CD14-positive monocyte (primary cell): ENCODE data around the gene KIF5B. TPM values are rescaled to one million over a fixed set of nuclear protein-coding genes. Genes with fewer than 3 reads are reported as not detected.
A peak's percentile ranks its signal among the peaks of the same experiment; 100 is the strongest.

Experiments used
- DNase-seq, 3 donors: peaks; one replicate each; pipeline ENCODE4 v3.0.0-alpha.2; 2011 to 2022
- H2AFZ ChIP-seq: 2 replicates; pipeline ENCODE4 v1.6.0; 2012; ENCODE audit warnings: mild to moderate bottlenecking, low read depth, low read length, inconsistent platforms; ENCODE audit not compliant: insufficient read depth, poor library complexity, severe bottlenecking
- H3K27ac ChIP-seq, 2 donors: 1 replicate in 1 of 2; 2 replicates in 1 of 2; pipeline ENCODE4 v1.5.1; 2012 to 2013; ENCODE audit warnings: low read length in 2 of 2, control low read depth in 1 of 2, inconsistent platforms in 1 of 2, low read depth in 1 of 2, mild to moderate bottlenecking in 1 of 2
- H3K27me3 ChIP-seq, 2 donors: one replicate each; pipeline versions ENCODE4 v1.6.0 to v1.6.1; 2011 to 2013; ENCODE audit warnings: low read length in 2 of 2; ENCODE audit not compliant: control insufficient read depth in 2 of 2, insufficient read depth in 2 of 2
- H3K36me3 ChIP-seq, 2 donors: replicated peaks in 1 of 2; 1 replicate in 1 of 2; 2 replicates in 1 of 2; pipeline versions ENCODE4 v1.5.1 to v1.6.1; 2012 to 2013; ENCODE audit warnings: low read length in 2 of 2, control low read depth in 1 of 2, inconsistent platforms in 1 of 2, mild to moderate bottlenecking in 1 of 2; ENCODE audit not compliant: insufficient read depth in 2 of 2, control insufficient read depth in 1 of 2
- H3K4me1 ChIP-seq, 2 donors: 1 replicate in 1 of 2; 2 replicates in 1 of 2; pipeline versions ENCODE4 v1.5.1 to v1.6.1; 2012 to 2013; ENCODE audit warnings: low read length in 2 of 2, control low read depth in 1 of 2, inconsistent platforms in 1 of 2, mild to moderate bottlenecking in 1 of 2, moderate library complexity in 1 of 2; ENCODE audit not compliant: insufficient read depth in 2 of 2, control insufficient read depth in 1 of 2
- H3K4me2 ChIP-seq: replicated peaks from 2 replicates; pipeline ENCODE3; 2012; ENCODE audit warnings: low read length, moderate library complexity, mild to moderate bottlenecking; ENCODE audit not compliant: poor library complexity, severe bottlenecking; ENCODE audit errors: extremely low read depth
- H3K4me3 ChIP-seq, 3 experiments: fragments of 200-600 bp in 1 of 3; sonication (generic) in 1 of 3; replicated peaks in 1 of 3; 1 replicate in 2 of 3; 2 replicates in 1 of 3; pipeline ENCODE4 v1.5.1; 2011 to 2013; ENCODE audit warnings: low read length in 3 of 3, mild to moderate bottlenecking in 3 of 3, control low read depth in 2 of 3, low read depth in 2 of 3, inconsistent platforms in 1 of 3, moderate library complexity in 1 of 3
- H3K79me2 ChIP-seq: 2 replicates; pipeline ENCODE4 v1.6.0; 2012; ENCODE audit warnings: mild to moderate bottlenecking, control low read depth, inconsistent platforms, low read length, moderate library complexity; ENCODE audit not compliant: insufficient read depth
- H3K9ac ChIP-seq: 2 replicates; pipeline ENCODE4 v1.6.0; 2017; ENCODE audit warnings: low read length, mild to moderate bottlenecking; ENCODE audit not compliant: insufficient read depth, poor library complexity, severe bottlenecking
- H3K9me3 ChIP-seq, 2 donors: replicated peaks in 1 of 2; 1 replicate in 1 of 2; 2 replicates in 1 of 2; pipeline versions ENCODE4 v1.5.1 to v1.6.1; 2012 to 2013; ENCODE audit warnings: low read length in 2 of 2, control low read depth in 1 of 2; ENCODE audit not compliant: control insufficient read depth in 1 of 2, insufficient read depth in 1 of 2
- H4K20me1 ChIP-seq: 2 replicates; pipeline ENCODE4 v1.6.0; 2012; ENCODE audit warnings: mild to moderate bottlenecking, low read length, control low read depth, moderate library complexity; ENCODE audit not compliant: insufficient read depth
- H3K27ac Mint-ChIP-seq, 7 donors: one replicate each; pipeline ENCODE4 v1.8.0; 2020; ENCODE audit warnings: mild to moderate bottlenecking in 7 of 7, mixed read lengths in 7 of 7, moderate library complexity in 6 of 7, inconsistent platforms in 2 of 7
- H3K27me3 Mint-ChIP-seq, 3 donors: one replicate each; pipeline ENCODE4 v1.8.0; 2021 to 2022; ENCODE audit warnings: low read depth in 3 of 3, mild to moderate bottlenecking in 3 of 3, mixed read lengths in 3 of 3, moderate library complexity in 3 of 3, inconsistent platforms in 1 of 3
- H3K36me3 Mint-ChIP-seq, 2 donors: one replicate each; pipeline ENCODE4 v1.8.0; 2020; ENCODE audit warnings: mixed read lengths in 2 of 2, inconsistent platforms in 1 of 2, mild to moderate bottlenecking in 1 of 2
- H3K4me1 Mint-ChIP-seq: one replicate; pipeline ENCODE4 v1.8.0; 2020; ENCODE audit warnings: mild to moderate bottlenecking, mixed read lengths
- H3K4me3 Mint-ChIP-seq, 2 donors: one replicate each; pipeline ENCODE4 v1.8.0; 2020; ENCODE audit warnings: mild to moderate bottlenecking in 2 of 2, mixed read lengths in 2 of 2, moderate library complexity in 1 of 2
- H3K9me3 Mint-ChIP-seq, 7 donors: one replicate each; pipeline ENCODE4 v1.8.0; 2020 to 2022; ENCODE audit warnings: mixed read lengths in 7 of 7, mild to moderate bottlenecking in 6 of 7, moderate library complexity in 6 of 7, inconsistent platforms in 2 of 7
- CTCF ChIP-seq: fragments of 200-600 bp; IDR thresholded peaks from one replicate; pipeline ENCODE4 v1.8.0; 2022; ENCODE audit warnings: antibody characterized with exemption, mild to moderate bottlenecking
- WGBS: methylation state at CpG from one replicate; pipeline ENCODE4 v1.1.5; 2013; ENCODE audit warnings: missing lambda C conversion rate; ENCODE audit not compliant: insufficient coverage; 5-methylcytosine and 5-hydroxymethylcytosine counted together
- intact Hi-C, 2 donors: fragments of 100-400 bp; cut with micrococcal nuclease; formaldehyde crosslinking; loops; one replicate each; pipeline versions ENCODE4 v1.15.0 to v1.15.1; 2023
- polyA plus RNA-seq, 3 donors: library from polyadenylated mRNA; depleted of rRNA in 1 of 3; unstranded in 2 of 3; stranded (reverse) in 1 of 3; fragments of 300-500 nt in 2 of 3; fragments of >200 nt in 1 of 3; fragmentation: Illumina TruSeq in 2 of 3; gene quantifications; 1 replicate in 2 of 3; 2 replicates in 1 of 3; pipeline ENCODE4 v1.2.3, GENCODE V29; 2012 to 2021

KIF5B gene
- polyA plus RNA-seq, 3 donors, result 15.2 to 32.9 (median 18.9) TPM

GRCh38 chr10:32035038-32035437, 21.2 kb downstream of the KIF5B start:
- H3K4me1 Mint-ChIP-seq, result peaks cover 24% of the 10 kb centered on the region
- Histone ChIP-seq H3K4me3 (no peak overlapping the region), H3K9me3 (no peaks in the 10 kb centered on the region), H3K4me2 (no peak overlapping the region), H3K27me3 (no peaks in the 10 kb centered on the region), H3K36me3 (peaks cover 90 to 99% of the 10 kb centered on the region in 2 donors), H3K27ac (no peak overlapping the region), H3K9ac (no peak overlapping the region), H3K4me1 (peaks cover 13 to 25% of the 10 kb centered on the region in 2 donors), H3K79me2 (peaks cover 64% of the 10 kb centered on the region), H2AFZ (no peak overlapping the region), H4K20me1 (peaks cover 97% of the 10 kb centered on the region)
- no peak overlapping the region for H3K27ac Mint-ChIP-seq
- peaks cover 78 to 83% of the 10 kb centered on the region in 2 donors for H3K36me3 Mint-ChIP-seq
- no peak overlapping the region for H3K4me3 Mint-ChIP-seq
- peaks cover 0 to 2% (median 0%) of the 10 kb centered on the region in 7 donors for H3K9me3 Mint-ChIP-seq
- H3K27me3 Mint-ChIP-seq, result no peaks in the 10 kb centered on the region
- TF ChIP-seq CTCF, result no peak
- intact Hi-C loops, result no loop called here
- WGBS, result no CpG with 5 or more reads among the region's 1 CpG
- DNase-seq, result no peak

- no peak for DNase-seq
- Histone ChIP-seq H4K20me1 (peaks cover 97% of the 10 kb centered on the region), H3K9ac (no peak overlapping the region), H3K4me1 (peaks cover 18 to 33% of the 10 kb centered on the region in 2 donors), H3K4me2 (no peak overlapping the region), H3K79me2 (peaks cover 64% of the 10 kb centered on the region), H2AFZ (no peak overlapping the region), H3K27ac (no peak overlapping the region), H3K27me3 (no peaks in the 10 kb centered on the region), H3K4me3 (no peak overlapping the region), H3K9me3 (no peaks in the 10 kb centered on the region), H3K36me3 (peaks cover 91 to 99% of the 10 kb centered on the region in 2 donors)
- Mint-ChIP-seq H3K9me3 (peaks cover 0 to 2% (median 0%) of the 10 kb centered on the region in 7 donors), H3K27me3 (no peaks in the 10 kb centered on the region), H3K36me3 (peaks cover 84 to 93% of the 10 kb centered on the region in 2 donors), H3K4me1 (peaks cover 32% of the 10 kb centered on the region), H3K4me3 (no peak overlapping the region), H3K27ac (peak overlapping the region in 2 of 7 donors; percentile 4 to 52)
- TF ChIP-seq CTCF, result no peak
- WGBS, result no CpG with 5 or more reads among the region's 5 CpGs
- intact Hi-C loops, result no loop called here
These were observed 23.1 kb downstream of the KIF5B start for GRCh38 chr10:32033171-32033570.
